Breast epithelium (tissue), 3 donors: ENCODE data around the gene SETDB2.

Experiments used
- POLR2A ChIP-seq: fragments of 450-650 bp; IDR thresholded peaks from one replicate; pipeline ENCODE4 v1.6.1; 2016; ENCODE audit warnings: antibody characterized with exemption, mild to moderate bottlenecking, moderate library complexity
- POLR2AphosphoS5 ChIP-seq, 3 donors: sonication (generic); formaldehyde crosslinking; IDR thresholded peaks; one replicate each; pipeline ENCODE4 v1.6.1; 2017; ENCODE audit warnings: antibody characterized with exemption in 3 of 3
- TF ChIP-seq, protein P1 (sequence below), 3 donors: fragments of 450-650 bp; IDR thresholded peaks; one replicate each; pipeline ENCODE4 v1.5.1; 2016 to 2017; ENCODE audit warnings: antibody characterized with exemption in 3 of 3, mild to moderate bottlenecking in 3 of 3, moderate library complexity in 3 of 3

DNA sequence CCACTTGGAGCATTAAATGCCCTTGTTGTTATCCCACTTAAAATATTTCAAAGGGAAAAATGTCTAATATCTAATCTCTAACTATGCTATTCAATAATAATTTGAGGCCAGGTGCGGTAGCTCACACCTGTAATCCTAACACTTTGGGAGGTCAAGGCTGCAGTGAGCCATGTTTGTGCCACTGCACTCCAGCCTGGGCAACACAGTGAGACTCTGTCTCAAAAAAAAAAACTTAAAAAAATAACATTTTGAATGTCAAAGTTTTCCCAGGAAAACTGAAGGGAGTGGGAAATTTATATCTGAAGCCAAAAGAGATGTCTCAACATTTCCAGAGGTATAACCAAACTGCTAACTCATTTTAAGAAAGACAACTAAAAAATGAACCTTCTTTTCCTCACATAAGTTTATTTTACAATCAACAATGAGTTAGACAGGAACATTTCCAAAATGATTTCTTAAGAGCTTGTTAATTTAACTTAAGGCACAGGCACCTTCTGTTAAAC, 48.1 kb upstream of the SETDB2 start:
- TF ChIP-seq POLR2A (no peak), POLR2AphosphoS5 (IDR thresholded peaks at IDR 0.05) (no peak)
- TF ChIP-seq, protein P1, sequence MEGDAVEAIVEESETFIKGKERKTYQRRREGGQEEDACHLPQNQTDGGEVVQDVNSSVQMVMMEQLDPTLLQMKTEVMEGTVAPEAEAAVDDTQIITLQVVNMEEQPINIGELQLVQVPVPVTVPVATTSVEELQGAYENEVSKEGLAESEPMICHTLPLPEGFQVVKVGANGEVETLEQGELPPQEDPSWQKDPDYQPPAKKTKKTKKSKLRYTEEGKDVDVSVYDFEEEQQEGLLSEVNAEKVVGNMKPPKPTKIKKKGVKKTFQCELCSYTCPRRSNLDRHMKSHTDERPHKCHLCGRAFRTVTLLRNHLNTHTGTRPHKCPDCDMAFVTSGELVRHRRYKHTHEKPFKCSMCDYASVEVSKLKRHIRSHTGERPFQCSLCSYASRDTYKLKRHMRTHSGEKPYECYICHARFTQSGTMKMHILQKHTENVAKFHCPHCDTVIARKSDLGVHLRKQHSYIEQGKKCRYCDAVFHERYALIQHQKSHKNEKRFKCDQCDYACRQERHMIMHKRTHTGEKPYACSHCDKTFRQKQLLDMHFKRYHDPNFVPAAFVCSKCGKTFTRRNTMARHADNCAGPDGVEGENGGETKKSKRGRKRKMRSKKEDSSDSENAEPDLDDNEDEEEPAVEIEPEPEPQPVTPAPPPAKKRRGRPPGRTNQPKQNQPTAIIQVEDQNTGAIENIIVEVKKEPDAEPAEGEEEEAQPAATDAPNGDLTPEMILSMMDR (IDR thresholded peaks at IDR 0.05): no peak
